ENCODE results near the gene ZMIZ2. TPM values are rescaled to one million over a fixed set of nuclear protein-coding genes. Genes with fewer than 3 reads are reported as not detected.

ZMIZ2 gene
- total RNA-seq, 1 donor from 2014 or later = 76.8 TPM

DNA sequence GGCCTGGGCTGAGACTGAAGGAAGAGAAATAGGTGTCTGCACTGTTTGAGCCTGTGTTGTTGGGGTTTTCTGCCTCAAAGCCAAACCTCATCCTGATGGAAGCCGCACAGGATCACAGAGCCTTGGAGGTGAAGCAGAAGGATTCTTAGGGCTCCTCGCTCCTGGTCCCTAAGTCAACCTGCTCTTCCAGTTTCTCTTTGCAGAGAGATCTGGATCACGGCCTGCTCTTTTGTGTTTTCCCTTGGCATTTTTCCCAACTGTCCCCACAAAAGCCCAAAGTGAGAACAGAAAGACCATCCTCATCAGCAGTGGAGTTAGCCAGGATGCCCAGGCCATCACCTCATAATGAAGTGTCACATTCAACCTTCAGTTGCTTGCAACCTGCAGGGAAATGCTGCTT lies 27.6 kb downstream of the ZMIZ2 start:
- H3K9me3 Mint-ChIP-seq (ENCODE audit: unreplicated experiment) = no peaks in the 10 kb centered on the region
- no peaks in the 10 kb centered on the region for H3K27me3 ChIP-seq (ENCODE audit: insufficient read depth, low read length)
- H3K36me3 Mint-ChIP-seq (ENCODE audit: low read depth, unreplicated experiment) = no peaks in the 10 kb centered on the region
- H2AFZ ChIP-seq (ENCODE audit: low read depth, low read length) = no peak overlapping the region
- no peak overlapping the region for H3K27ac Mint-ChIP-seq (ENCODE audit: unreplicated experiment)
- no peaks in the 10 kb centered on the region for H3K9me3 ChIP-seq (ENCODE audit: insufficient read depth, low read depth, low read length)
- H3K27ac ChIP-seq (ENCODE audit: low read depth, low read length) = no peak overlapping the region
- H3K9ac ChIP-seq (ENCODE audit: low read length) = no peak overlapping the region
- H3K4me1 Mint-ChIP-seq (ENCODE audit: low read depth, unreplicated experiment) = no peaks in the 10 kb centered on the region
- no peak overlapping the region for H3K4me3 ChIP-seq (ENCODE audit: insufficient read depth, low read depth, low read length)
- H3K27me3 Mint-ChIP-seq (ENCODE audit: low read depth, unreplicated experiment) = no peaks in the 10 kb centered on the region
- H4K20me1 ChIP-seq (ENCODE audit: insufficient read depth, low read length) = no peaks in the 10 kb centered on the region
- DNase-seq (ENCODE audit: low read depth) (no peak), FAIRE-seq (no peak)
- no peak overlapping the region for H3K4me2 ChIP-seq (ENCODE audit: low read length)
- H3K4me1 ChIP-seq (ENCODE audit: insufficient read depth, low read length) = no peaks in the 10 kb centered on the region
- no peaks in the 10 kb centered on the region for H3K36me3 ChIP-seq (ENCODE audit: insufficient read depth, low read length)
- no peak for TF ChIP-seq EZH2 (IDR thresholded peaks at IDR 0.05; ENCODE audit: insufficient read depth, low read length)
- H3K4me3 Mint-ChIP-seq (ENCODE audit: unreplicated experiment) = no peak overlapping the region
- H3K79me2 ChIP-seq (ENCODE audit: insufficient read depth, low read length) = no peaks in the 10 kb centered on the region

DNA sequence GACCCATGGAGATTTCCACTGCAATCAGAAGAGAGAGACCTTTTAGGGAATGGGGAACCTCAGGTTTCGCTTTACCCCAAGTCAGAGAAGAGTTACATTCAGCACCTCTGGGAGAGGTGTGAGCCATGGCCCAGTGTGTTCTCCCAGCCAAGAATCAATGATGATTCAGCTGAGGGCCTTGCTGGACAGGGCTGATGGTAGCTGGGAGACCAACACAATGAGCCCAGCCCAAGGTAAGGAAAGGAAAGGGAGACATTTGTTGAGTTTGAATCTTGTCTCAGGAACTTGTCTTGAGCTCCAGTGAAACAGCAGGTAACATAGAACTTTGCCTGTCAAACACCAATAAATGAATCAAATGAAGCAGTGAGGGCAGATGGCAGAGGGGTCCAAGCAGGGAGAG lies 33.8 kb downstream of the ZMIZ2 start:
- no peaks in the 10 kb centered on the region for H3K4me1 Mint-ChIP-seq (ENCODE audit: low read depth, unreplicated experiment)

DNA sequence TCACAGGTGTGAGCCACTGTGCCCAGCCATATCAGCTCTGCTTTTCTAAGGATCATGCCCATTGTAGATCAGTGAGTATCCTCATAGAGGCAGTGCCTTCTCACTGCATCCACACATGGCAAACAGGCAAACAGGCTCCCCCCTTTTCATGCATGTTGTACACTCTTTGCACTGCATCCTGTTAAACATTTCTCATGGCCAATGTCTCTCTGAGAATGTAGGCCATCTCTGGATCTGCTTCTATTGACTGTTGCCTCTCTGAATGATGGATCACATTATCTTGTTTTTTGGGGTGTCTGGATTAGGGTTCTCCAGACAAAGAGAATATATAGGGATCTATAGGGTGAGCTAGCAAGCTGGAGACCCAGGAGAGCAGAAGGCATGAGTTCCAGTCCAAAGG lies 34.8 kb downstream of the ZMIZ2 start:
- no peak overlapping the region for H2AFZ ChIP-seq (ENCODE audit: low read depth, low read length)
- H4K20me1 ChIP-seq (ENCODE audit: insufficient read depth, low read length) = no peaks in the 10 kb centered on the region
- H3K27me3 ChIP-seq (ENCODE audit: insufficient read depth, low read length) = no peaks in the 10 kb centered on the region
- no peak overlapping the region for H3K4me3 Mint-ChIP-seq (ENCODE audit: unreplicated experiment)
- H3K27me3 Mint-ChIP-seq (ENCODE audit: low read depth, unreplicated experiment) = no peaks in the 10 kb centered on the region
- no peak overlapping the region for H3K9ac ChIP-seq (ENCODE audit: low read length)
- no peaks in the 10 kb centered on the region for H3K4me1 ChIP-seq (ENCODE audit: insufficient read depth, low read length)
- H3K79me2 ChIP-seq (ENCODE audit: insufficient read depth, low read length) = no peaks in the 10 kb centered on the region
- no peak overlapping the region for H3K4me2 ChIP-seq (ENCODE audit: low read length)
- peaks cover 7% of the 10 kb centered on the region for H3K36me3 Mint-ChIP-seq (ENCODE audit: low read depth, unreplicated experiment)
- no peaks in the 10 kb centered on the region for H3K36me3 ChIP-seq (ENCODE audit: insufficient read depth, low read length)
- no peak for FAIRE-seq
- peaks cover 6% of the 10 kb centered on the region for H3K9me3 ChIP-seq (ENCODE audit: insufficient read depth, low read depth, low read length)
- no peak for DNase-seq (ENCODE audit: low read depth)
- no peak overlapping the region for H3K4me3 ChIP-seq (ENCODE audit: insufficient read depth, low read depth, low read length)
- no peak overlapping the region for H3K27ac Mint-ChIP-seq (ENCODE audit: unreplicated experiment)
- no peak for TF ChIP-seq EZH2 (IDR thresholded peaks at IDR 0.05; ENCODE audit: insufficient read depth, low read length)
- TF ChIP-seq, protein P1, sequence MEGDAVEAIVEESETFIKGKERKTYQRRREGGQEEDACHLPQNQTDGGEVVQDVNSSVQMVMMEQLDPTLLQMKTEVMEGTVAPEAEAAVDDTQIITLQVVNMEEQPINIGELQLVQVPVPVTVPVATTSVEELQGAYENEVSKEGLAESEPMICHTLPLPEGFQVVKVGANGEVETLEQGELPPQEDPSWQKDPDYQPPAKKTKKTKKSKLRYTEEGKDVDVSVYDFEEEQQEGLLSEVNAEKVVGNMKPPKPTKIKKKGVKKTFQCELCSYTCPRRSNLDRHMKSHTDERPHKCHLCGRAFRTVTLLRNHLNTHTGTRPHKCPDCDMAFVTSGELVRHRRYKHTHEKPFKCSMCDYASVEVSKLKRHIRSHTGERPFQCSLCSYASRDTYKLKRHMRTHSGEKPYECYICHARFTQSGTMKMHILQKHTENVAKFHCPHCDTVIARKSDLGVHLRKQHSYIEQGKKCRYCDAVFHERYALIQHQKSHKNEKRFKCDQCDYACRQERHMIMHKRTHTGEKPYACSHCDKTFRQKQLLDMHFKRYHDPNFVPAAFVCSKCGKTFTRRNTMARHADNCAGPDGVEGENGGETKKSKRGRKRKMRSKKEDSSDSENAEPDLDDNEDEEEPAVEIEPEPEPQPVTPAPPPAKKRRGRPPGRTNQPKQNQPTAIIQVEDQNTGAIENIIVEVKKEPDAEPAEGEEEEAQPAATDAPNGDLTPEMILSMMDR (IDR thresholded peaks at IDR 0.05; ENCODE audit: insufficient read depth, low read depth, low read length) = no peak
- peaks cover 20% of the 10 kb centered on the region for H3K9me3 Mint-ChIP-seq (ENCODE audit: unreplicated experiment)
- no peak overlapping the region for H3K27ac ChIP-seq (ENCODE audit: low read depth, low read length)
- H3K4me1 Mint-ChIP-seq (ENCODE audit: low read depth, unreplicated experiment) = no peaks in the 10 kb centered on the region

More for the DNA sequence above, 33.8 kb downstream of the ZMIZ2 start:
- no peaks in the 10 kb centered on the region for H4K20me1 ChIP-seq (ENCODE audit: insufficient read depth, low read length)
- H2AFZ ChIP-seq (ENCODE audit: low read depth, low read length) = no peak overlapping the region
- H3K27ac ChIP-seq (ENCODE audit: low read depth, low read length) = no peak overlapping the region
- peaks cover 7% of the 10 kb centered on the region for H3K36me3 Mint-ChIP-seq (ENCODE audit: low read depth, unreplicated experiment)
- H3K4me2 ChIP-seq (ENCODE audit: low read length) = no peak overlapping the region
- H3K36me3 ChIP-seq (ENCODE audit: insufficient read depth, low read length) = no peaks in the 10 kb centered on the region
- no peaks in the 10 kb centered on the region for H3K27me3 Mint-ChIP-seq (ENCODE audit: low read depth, unreplicated experiment)
- peaks cover 20% of the 10 kb centered on the region for H3K9me3 Mint-ChIP-seq (ENCODE audit: unreplicated experiment)
- no peak overlapping the region for H3K4me3 Mint-ChIP-seq (ENCODE audit: unreplicated experiment)
- no peaks in the 10 kb centered on the region for H3K27me3 ChIP-seq (ENCODE audit: insufficient read depth, low read length)
- FAIRE-seq (no peak), DNase-seq (ENCODE audit: low read depth) (no peak)
- no peak overlapping the region for H3K9ac ChIP-seq (ENCODE audit: low read length)
- no peak overlapping the region for H3K27ac Mint-ChIP-seq (ENCODE audit: unreplicated experiment)
- no peak overlapping the region for H3K4me3 ChIP-seq (ENCODE audit: insufficient read depth, low read depth, low read length)
- peaks cover 6% of the 10 kb centered on the region for H3K9me3 ChIP-seq (ENCODE audit: insufficient read depth, low read depth, low read length)
- H3K4me1 ChIP-seq (ENCODE audit: insufficient read depth, low read length) = no peaks in the 10 kb centered on the region
- TF ChIP-seq, protein P1 (IDR thresholded peaks at IDR 0.05; ENCODE audit: insufficient read depth, low read depth, low read length) = no peak
- no peak for TF ChIP-seq EZH2 (IDR thresholded peaks at IDR 0.05; ENCODE audit: insufficient read depth, low read length)
- H3K79me2 ChIP-seq (ENCODE audit: insufficient read depth, low read length) = no peaks in the 10 kb centered on the region
